GM23338 (cell line): ENCODE measurements around the gene PCSK7. TPM values are rescaled to one million over a fixed set of nuclear protein-coding genes. Genes with fewer than 3 reads are reported as not detected.

Experiments used
- ATAC-seq: fragments of 200-7000 bp; cut with Tn5 transposase; 3 replicates; pipeline ENCODE4 v1.9.1; 2020
- DNase-seq: peaks from one replicate; pipeline ENCODE4 v3.0.0-alpha.2; 2015; ENCODE audit warnings: low spot score
- H2AFZ ChIP-seq: fragments of 200-600 bp; sonication (generic); 2 replicates; pipeline ENCODE4 v1.8.0; 2016; ENCODE audit warnings: antibody characterized with exemption, mild to moderate bottlenecking, moderate library complexity
- H3F3A ChIP-seq: fragments of 200-600 bp; sonication (generic); replicated peaks from 2 replicates; pipeline ENCODE4 v1.8.0; 2017; ENCODE audit warnings: antibody characterized with exemption, mixed run types, low read depth
- H3K27ac ChIP-seq: fragments of 200-600 bp; sonication (generic); 2 replicates; pipeline ENCODE4 v1.6.1; 2016; ENCODE audit warnings: low read depth
- H3K27me3 ChIP-seq: fragments of 200-600 bp; sonication (generic); 2 replicates; pipeline ENCODE4 v1.8.0; 2016; ENCODE audit warnings: mild to moderate bottlenecking, mixed run types, moderate library complexity; ENCODE audit not compliant: insufficient read depth
- H3K36me3 ChIP-seq: fragments of 200-600 bp; sonication (generic); 2 replicates; pipeline ENCODE4 v1.8.0; 2016; ENCODE audit warnings: mild to moderate bottlenecking; ENCODE audit not compliant: insufficient read depth
- H3K4me1 ChIP-seq: fragments of 200-600 bp; sonication (generic); 2 replicates; pipeline ENCODE4 v1.8.0; 2016; ENCODE audit warnings: mild to moderate bottlenecking, moderate library complexity; ENCODE audit not compliant: insufficient read depth
- H3K4me2 ChIP-seq: fragments of 200-600 bp; sonication (generic); 2 replicates; pipeline ENCODE4 v1.7.1; 2017; ENCODE audit warnings: mixed run types
- H3K4me3 ChIP-seq: fragments of 200-600 bp; sonication (generic); 2 replicates; pipeline ENCODE4 v1.6.1; 2016; ENCODE audit warnings: mixed run types
- H3K79me2 ChIP-seq: fragments of 200-600 bp; sonication (generic); replicated peaks from 2 replicates; pipeline ENCODE4 v1.8.0; 2017; ENCODE audit warnings: mild to moderate bottlenecking; ENCODE audit not compliant: insufficient read depth
- H3K9me2 ChIP-seq: fragments of 200-600 bp; sonication (generic); 2 replicates; pipeline ENCODE4 v1.8.0; 2017; ENCODE audit not compliant: insufficient read depth
- H4K20me1 ChIP-seq: fragments of 200-600 bp; sonication (generic); replicated peaks from 2 replicates; pipeline ENCODE4 v1.8.0; 2017; ENCODE audit warnings: mild to moderate bottlenecking; ENCODE audit not compliant: insufficient read depth
- H3K27ac Mint-ChIP-seq: 2 replicates; pipeline ENCODE4 v1.8.0; 2020; ENCODE audit warnings: inconsistent platforms, mild to moderate bottlenecking, moderate library complexity, mixed read lengths
- H3K27me3 Mint-ChIP-seq: 3 replicates; pipeline ENCODE4 v1.8.0; 2022; ENCODE audit warnings: low read depth, mild to moderate bottlenecking, moderate library complexity, mixed read lengths, inconsistent platforms; ENCODE audit not compliant: insufficient read depth, poor library complexity
- H3K36me3 Mint-ChIP-seq: 3 replicates; pipeline ENCODE4 v1.8.0; 2021; ENCODE audit warnings: low read depth, mild to moderate bottlenecking, inconsistent platforms, moderate library complexity, mixed read lengths
- H3K4me1 Mint-ChIP-seq: 3 replicates; pipeline ENCODE4 v1.8.0; 2020; ENCODE audit warnings: mild to moderate bottlenecking, inconsistent platforms, mixed read lengths
- H3K4me3 Mint-ChIP-seq: 3 replicates; pipeline ENCODE4 v1.8.0; 2021; ENCODE audit warnings: moderate library complexity, mild to moderate bottlenecking, inconsistent platforms, mixed read lengths
- H3K9me3 Mint-ChIP-seq: 3 replicates; pipeline ENCODE4 v1.8.0; 2020; ENCODE audit warnings: moderate library complexity, mild to moderate bottlenecking, inconsistent platforms, mixed read lengths
- CREB1 ChIP-seq: fragments of 250-450 bp; sonication (Bioruptor Pico); IDR thresholded peaks from 2 replicates; pipeline ENCODE4 v1.5.0; 2020; ENCODE audit warnings: low read depth, mild to moderate bottlenecking, moderate library complexity
- CTCF ChIP-seq, 2 experiments: fragments of 200-600 bp in 1 of 2; sonication (generic) in 1 of 2; conservative IDR thresholded peaks; 2 replicates each; pipeline versions ENCODE4 v1.5.1 to v1.6.1; 2016 to 2017; ENCODE audit warnings: antibody characterized with exemption in 2 of 2, low read depth in 2 of 2, mild to moderate bottlenecking in 2 of 2, moderate library complexity in 1 of 2
- ETS1 ChIP-seq: IDR thresholded peaks from 2 replicates; pipeline ENCODE4 v1.6.1; 2016; ENCODE audit warnings: antibody characterized with exemption
- EZH2 ChIP-seq: fragments of 200-600 bp; sonication (generic); IDR thresholded peaks from one replicate; pipeline ENCODE4 v1.8.0; 2017; ENCODE audit warnings: antibody characterized with exemption, mild to moderate bottlenecking, low read depth; ENCODE audit not compliant: unreplicated experiment
- EZH2phosphoT487 ChIP-seq: fragments of 200-600 bp; sonication (generic); IDR thresholded peaks from one replicate; pipeline ENCODE4 v1.8.1; 2018; ENCODE audit warnings: antibody characterized with exemption; ENCODE audit not compliant: unreplicated experiment
- JUNB ChIP-seq: IDR thresholded peaks from one replicate; pipeline ENCODE4 v1.6.1; 2016; ENCODE audit warnings: antibody characterized with exemption; ENCODE audit not compliant: unreplicated experiment
- POLR2AphosphoS5 ChIP-seq: IDR thresholded peaks from 2 replicates; pipeline ENCODE4 v1.6.1; 2016; ENCODE audit warnings: antibody characterized with exemption, low read depth
- ZNF114 ChIP-seq: fragments of 250-450 bp; sonication (Bioruptor Pico); IDR thresholded peaks from 2 replicates; pipeline ENCODE4 v1.5.0; 2020; ENCODE audit warnings: mild to moderate bottlenecking, moderate library complexity
- ZNF331 ChIP-seq: fragments of 250-450 bp; sonication (Bioruptor Pico); IDR thresholded peaks from 2 replicates; pipeline ENCODE4 v1.5.0; 2020; ENCODE audit warnings: low read depth, mild to moderate bottlenecking, moderate library complexity
- polyA plus RNA-seq: library from polyadenylated mRNA; unstranded; fragments of >200 nt; fragmentation: Nextera tagmentation; extraction: Ambion mirVana; gene quantifications from 2 replicates; pipeline ENCODE4 v1.2.1, GENCODE V29; 2016
- total RNA-seq: library from RNA; depleted of rRNA; stranded (reverse); fragments of >200 nt; shearing (Covaris generic); gene quantifications from 2 replicates; pipeline ENCODE4 v1.2.3, GENCODE V29; 2014

PCSK7 gene
- total and polyA plus RNA-seq, 2 experiments from 2014 or later: 12.4 to 46.4 TPM

- peaks cover 16% of the 10 kb centered on the region for H3F3A ChIP-seq
- peak overlapping the region; percentile 96 for H3K27ac ChIP-seq
- H3K27me3 Mint-ChIP-seq: peaks cover 28% of the 10 kb centered on the region
- H3K4me3 Mint-ChIP-seq: peak overlapping the region; percentile 78
- H3K9me3 Mint-ChIP-seq: no peaks in the 10 kb centered on the region; the same call in 2 of the 3 replicates
- DNase-seq (no peak), ATAC-seq (peak; percentile 0; the same call in 1 of the 3 replicates)
- peaks cover 28% of the 10 kb centered on the region for H3K36me3 Mint-ChIP-seq
- no peaks in the 10 kb centered on the region for H3K27me3 ChIP-seq
- peaks cover 31% of the 10 kb centered on the region for H3K4me1 ChIP-seq
- H3K4me1 Mint-ChIP-seq: peaks cover 41% of the 10 kb centered on the region
- peak overlapping the region; percentile 85 for H3K4me2 ChIP-seq
- peak overlapping the region; percentile 91 for H3K27ac Mint-ChIP-seq
- peaks cover 23% of the 10 kb centered on the region for H3K79me2 ChIP-seq
- H2AFZ ChIP-seq: no peak overlapping the region
- TF ChIP-seq EZH2 (no peak), POLR2AphosphoS5 (peak; percentile 1; the same call in 1 of the 2 replicates), ZNF114 (CRISPR knock-in tag) (no peak), JUNB (no peak), ETS1 (no peak), EZH2phosphoT487 (no peak), ZNF331 (CRISPR knock-in tag) (no peak), CTCF (conservative IDR thresholded peaks at IDR 0.05; ENCODE audit: low read depth in 2 of 2) (no peak)
- H3K9me2 ChIP-seq: no peaks in the 10 kb centered on the region
- H3K4me3 ChIP-seq: peak overlapping the region; percentile 68
- no peaks in the 10 kb centered on the region for H4K20me1 ChIP-seq
- no peaks in the 10 kb centered on the region for H3K36me3 ChIP-seq
Observed at GRCh38 chr11:117199916-117200812, 31.7 kb downstream of the PCSK7 start.

- no peaks in the 10 kb centered on the region for H3K36me3 ChIP-seq
- H3K9me2 ChIP-seq: no peaks in the 10 kb centered on the region
- peaks cover 11% of the 10 kb centered on the region for H3F3A ChIP-seq
- peaks cover 31% of the 10 kb centered on the region for H3K4me1 ChIP-seq
- TF ChIP-seq ZNF331 (CRISPR knock-in tag): no peak
- TF ChIP-seq CREB1 (CRISPR knock-in tag): peak; percentile 61
- peaks cover 23% of the 10 kb centered on the region for H3K79me2 ChIP-seq
- H3K36me3 Mint-ChIP-seq: peaks cover 21% of the 10 kb centered on the region
- H3K4me3 Mint-ChIP-seq: peak within 1 kb of the TSS; percentile 78
- H3K27ac Mint-ChIP-seq: peak within 1 kb of the TSS; percentile 91
- no peaks in the 10 kb centered on the region for H3K27me3 ChIP-seq
- DNase-seq (peak; percentile 95), ATAC-seq (peak; percentile 67)
- no peak within 1 kb of the TSS for H2AFZ ChIP-seq
- H4K20me1 ChIP-seq: no peaks in the 10 kb centered on the region
- H3K4me1 Mint-ChIP-seq: peaks cover 41% of the 10 kb centered on the region
- H3K4me3 ChIP-seq: peak within 1 kb of the TSS; percentile 68
- H3K27me3 Mint-ChIP-seq: peaks cover 28% of the 10 kb centered on the region
- H3K9me3 Mint-ChIP-seq: no peaks in the 10 kb centered on the region; the same call in 2 of the 3 replicates
- peak within 1 kb of the TSS; percentile 98 for H3K27ac ChIP-seq
- H3K4me2 ChIP-seq: peak within 1 kb of the TSS; percentile 85
Observed at GRCh38 chr11:117199053-117199915, 32.6 kb downstream of the PCSK7 start, which contains the start of gene TAGLN. TAGLN (plus strand) TSS chr11:117199370; CDS start chr11:117203014, 3,644 bp downstream.
